NCI-H526 treated with DMSO at 0.1 percent for 48 hours (cell line): ENCODE data around the gene N4BP2.

Experiments used
- DNase-seq: peaks from one replicate; lab custom pipeline; 2025; lab: John Stamatoyannopoulos, UW

Gene N4BP2

DNA sequence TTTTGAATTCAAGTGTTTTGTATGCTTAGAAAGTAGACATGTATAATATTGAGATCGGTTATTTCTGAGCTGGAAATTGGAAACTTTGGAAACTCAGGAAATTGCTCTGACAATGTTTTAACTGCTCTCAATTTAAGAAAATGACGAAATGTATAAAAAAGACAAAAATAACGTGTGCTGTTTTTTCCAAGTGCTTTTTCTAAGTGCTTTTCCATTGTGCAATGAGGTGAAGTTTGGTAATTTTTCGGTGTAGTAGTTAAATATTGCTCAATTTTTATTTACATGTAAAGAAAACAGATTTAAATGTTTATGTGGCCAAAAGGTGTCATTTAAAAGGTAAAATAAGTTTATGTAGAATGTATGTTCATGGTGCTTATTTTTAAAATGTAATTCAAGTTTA is 100.8 kb downstream of the N4BP2 start:
- DNase-seq: no peak

DNA sequence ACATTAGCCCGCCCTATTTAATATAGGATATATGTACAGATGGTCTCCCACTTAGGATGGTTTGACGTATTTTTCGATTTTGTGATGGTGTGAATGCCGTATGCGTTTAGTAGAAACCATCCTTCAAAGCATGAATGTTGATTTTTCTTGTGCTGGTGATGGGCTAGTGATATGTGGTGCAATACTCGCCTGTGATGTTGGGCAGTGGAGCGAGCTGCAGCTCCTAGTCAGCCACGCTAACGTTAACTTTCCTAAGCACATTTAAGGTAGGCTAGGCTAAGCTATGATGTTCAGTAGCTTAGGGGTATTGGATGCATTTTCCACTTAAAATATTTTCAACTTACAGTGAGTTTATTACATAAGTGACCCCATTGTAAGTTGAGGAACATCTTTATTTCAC is 103.6 kb downstream of the N4BP2 start:
- DNase-seq: no peak

DNA sequence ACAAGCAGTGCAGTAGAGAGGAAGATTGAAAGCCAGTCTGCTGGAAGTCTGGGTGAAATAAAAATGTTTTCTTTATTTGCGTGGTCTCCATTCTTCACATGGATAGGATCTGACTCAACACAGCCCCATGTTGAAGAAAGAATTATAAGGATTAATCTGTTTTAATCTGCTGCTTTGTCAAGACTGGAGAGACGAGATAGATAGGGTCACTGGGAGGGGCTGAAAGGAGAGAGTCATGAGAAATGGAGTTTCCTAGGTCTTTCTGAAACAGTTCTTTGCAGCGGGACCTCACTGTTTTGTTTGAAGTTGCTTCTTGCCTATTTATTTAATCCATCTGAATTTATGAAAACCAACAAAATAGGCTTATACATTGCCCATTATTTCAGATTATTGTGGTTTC is 107.8 kb downstream of the N4BP2 start:
- no peak for DNase-seq

DNA sequence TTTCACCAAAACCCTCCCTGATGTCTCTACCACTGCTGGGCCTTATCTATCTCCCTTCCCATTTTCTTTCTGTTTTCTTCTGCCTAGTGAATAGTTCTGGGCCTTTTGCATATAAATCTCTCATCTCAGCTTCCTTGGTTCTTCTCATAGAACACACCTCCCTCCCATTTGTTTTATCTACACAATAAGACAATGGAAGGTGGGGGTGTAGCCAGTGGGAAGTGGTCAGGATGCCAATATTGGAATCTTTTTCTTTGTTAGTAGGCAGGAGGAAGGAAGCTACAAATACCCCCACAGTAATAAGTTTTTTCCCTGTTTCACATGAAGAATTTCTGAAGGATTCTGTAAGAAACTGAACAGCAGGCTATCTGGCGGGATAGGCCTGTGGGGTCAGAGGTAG is 109.3 kb downstream of the N4BP2 start:
- no peak for DNase-seq

DNA sequence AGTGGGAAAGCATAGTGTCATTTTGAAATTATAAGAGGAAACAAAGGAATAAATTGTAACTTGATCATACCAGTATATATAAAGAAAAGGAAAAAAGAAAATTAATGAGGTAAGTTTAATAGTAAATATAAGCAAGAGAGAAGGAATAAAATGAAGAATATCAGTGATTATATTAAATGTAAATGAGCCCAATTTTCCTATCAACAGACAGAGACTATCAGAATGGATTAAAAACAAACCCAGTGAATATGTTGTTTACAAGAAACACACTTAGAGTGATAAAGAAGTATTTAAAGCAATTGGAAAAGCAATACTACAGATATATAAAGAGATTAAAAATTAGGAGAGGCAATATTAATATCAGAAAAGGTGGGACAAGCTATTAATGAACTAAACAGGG is 111.4 kb downstream of the N4BP2 start:
- no peak for DNase-seq

DNA sequence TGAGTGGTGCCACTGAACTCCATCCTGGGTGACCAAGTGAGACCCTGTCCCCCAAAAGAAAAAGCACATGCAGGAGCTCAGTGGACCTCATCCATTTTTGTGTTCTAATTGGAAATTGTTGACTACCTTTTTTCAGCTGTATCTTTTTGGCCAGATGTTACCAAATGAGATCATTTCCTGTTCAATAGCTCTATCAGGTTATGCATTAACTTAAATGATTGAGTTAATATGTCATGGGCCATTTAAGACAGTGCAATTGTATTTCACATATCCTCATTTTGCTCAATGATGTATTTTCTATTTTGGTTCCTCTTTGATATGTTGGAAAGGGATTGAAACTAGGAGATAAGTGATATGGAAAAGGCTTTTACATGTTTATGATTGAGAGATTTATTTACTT is 113.9 kb downstream of the N4BP2 start:
- no peak for DNase-seq

DNA sequence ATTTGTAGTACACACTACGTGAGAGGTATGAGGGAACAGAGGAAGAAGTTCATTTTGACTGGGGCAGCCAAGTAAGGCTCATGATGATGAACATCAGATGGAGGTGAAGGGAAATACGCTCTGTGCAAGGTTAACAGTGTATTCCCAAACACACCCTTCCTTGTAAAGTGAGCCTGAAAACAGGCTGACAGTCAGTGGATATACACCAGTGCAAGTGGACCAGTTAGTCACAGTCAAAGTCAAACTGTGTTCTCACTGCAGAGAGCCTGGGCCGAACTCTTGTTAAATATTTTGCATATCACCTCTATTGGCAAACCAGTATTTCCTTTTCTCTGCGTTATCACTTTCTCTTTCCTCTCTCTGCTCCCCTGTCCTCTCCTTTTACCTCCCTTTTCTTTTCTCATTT is 116.8 kb downstream of the N4BP2 start:
- DNase-seq: no peak

DNA sequence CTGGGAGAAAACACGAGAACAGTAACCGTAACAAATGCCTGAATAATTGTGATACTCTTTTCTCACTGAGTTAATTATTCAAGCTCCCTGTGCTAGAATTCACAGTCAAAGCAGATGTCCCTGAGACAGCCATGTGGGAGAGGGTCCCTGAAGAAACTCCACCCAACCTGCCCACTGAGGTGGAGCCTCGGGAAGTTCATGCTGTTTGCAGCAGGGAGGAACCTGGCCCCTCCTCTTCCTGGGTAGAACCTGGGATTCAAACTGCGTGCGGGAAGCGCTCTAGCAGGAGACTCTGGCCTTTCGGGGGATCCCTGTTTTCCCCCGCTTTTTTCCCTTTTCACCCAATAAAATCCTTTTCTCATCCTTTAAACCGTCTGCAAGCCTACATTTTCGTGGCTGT is 120.0 kb downstream of the N4BP2 start:
- DNase-seq: no peak

DNA sequence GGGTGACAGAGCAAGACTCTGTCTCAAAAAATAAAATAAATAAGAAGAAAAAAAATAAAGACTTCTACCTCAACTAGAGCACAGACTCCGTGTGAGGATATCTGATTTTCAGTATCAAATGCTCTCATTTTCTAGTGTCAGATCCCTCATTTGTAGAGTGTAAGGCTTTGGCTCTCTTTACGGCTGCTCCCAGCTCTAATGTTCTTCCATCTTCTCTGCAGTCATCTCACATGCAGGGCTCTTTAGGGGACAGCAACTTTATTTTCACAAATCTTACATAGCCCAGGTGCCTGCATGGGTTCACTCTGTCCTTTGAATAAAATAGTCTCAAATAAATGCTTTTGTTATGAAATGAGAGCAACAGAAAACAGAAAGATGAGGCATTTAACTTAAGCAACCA is 120.9 kb downstream of the N4BP2 start:
- DNase-seq: no peak

DNA sequence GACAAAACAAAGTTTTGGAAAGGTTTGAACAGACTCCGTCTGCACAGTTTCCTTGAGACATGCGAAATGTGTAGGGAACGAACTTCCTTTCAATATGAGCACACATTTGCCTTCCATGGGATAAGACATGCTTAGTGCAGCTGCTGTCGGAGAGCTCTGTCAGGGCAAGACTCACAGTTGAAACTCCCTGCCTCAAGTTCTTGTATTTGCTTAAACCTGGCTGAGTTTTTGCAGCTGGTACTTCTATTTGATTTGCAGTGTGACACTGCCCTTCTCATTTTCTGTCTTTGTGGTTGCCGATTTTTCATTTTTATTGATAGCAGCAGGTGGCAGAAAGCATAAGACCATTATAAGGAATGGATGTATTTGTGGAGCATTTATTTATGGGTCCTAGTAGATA is 122.0 kb downstream of the N4BP2 start:
- DNase-seq: no peak

DNA sequence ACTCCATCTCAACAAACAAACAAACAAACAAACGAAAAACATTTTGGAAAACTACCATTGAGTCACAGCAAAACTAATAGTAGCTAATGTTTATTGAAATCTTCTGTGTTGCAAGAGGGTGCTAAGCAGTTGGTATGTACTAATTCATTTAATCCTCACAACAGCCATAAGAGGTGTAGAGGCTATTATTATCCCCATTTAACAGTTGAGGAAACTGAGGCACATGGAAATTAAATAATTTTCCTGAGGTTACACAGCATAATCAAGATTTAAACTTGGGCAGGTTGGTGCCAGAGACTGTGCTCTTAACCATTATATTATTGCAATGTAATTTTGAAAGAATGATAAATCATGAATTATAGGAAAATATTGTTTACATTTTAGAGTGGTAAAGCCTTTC is 122.7 kb downstream of the N4BP2 start:
- DNase-seq: no peak

DNA sequence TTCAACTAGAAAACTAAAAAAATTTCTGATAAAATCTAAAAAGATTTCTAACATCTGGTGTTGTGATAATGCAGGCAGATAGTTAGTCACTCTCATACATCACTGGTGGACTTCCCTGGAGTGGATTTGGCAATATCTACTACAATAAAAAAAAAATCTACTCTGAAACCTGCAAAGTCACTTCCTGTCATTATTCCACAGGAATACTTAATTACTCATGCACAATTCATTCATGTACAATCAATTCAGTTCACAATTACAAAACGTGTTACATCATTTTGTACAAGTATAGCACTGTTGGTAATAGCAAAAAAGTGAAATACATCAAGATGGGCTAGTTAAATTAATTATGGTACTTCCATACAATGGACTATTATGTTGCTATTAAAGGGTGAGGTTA is 123.7 kb downstream of the N4BP2 start:
- DNase-seq: no peak

DNA sequence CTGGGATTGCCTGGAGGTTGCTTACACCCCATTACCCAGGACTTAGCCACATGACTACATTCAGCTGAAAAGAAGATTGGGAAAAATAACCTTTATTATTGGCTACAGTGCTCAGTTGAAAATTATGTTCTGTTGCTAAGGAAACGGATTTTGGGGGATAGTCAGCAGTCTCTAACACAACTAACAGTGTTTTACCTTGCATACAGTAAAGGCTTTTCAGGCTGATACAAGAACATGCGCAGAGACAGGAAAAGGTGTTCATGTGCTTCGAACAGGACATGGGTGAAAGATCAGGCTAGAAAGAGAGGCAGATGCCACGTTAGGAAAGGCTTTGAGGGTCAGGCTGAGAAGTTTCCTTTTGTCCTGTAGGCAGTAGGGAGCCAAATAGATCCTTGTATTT is 125.4 kb downstream of the N4BP2 start:
- no peak for DNase-seq

DNA sequence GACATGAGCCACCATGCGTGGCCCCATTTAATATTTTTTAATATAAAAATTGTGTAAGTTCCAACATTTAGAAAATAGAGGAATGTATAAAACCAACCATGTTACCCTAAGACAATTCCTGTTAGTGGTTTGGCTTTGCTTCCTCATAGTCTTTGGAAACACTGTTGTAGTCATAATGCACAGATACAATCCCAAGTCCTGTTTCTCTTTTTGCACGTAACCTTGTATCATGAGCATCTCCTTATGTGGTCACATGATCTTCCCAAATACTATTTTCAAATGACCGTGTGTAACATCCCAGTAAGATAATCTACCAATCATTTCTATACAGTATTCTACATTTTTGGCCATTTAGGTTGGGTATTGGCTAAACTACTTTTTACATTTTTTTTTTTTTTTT is 126.3 kb downstream of the N4BP2 start:
- no peak for DNase-seq

DNA sequence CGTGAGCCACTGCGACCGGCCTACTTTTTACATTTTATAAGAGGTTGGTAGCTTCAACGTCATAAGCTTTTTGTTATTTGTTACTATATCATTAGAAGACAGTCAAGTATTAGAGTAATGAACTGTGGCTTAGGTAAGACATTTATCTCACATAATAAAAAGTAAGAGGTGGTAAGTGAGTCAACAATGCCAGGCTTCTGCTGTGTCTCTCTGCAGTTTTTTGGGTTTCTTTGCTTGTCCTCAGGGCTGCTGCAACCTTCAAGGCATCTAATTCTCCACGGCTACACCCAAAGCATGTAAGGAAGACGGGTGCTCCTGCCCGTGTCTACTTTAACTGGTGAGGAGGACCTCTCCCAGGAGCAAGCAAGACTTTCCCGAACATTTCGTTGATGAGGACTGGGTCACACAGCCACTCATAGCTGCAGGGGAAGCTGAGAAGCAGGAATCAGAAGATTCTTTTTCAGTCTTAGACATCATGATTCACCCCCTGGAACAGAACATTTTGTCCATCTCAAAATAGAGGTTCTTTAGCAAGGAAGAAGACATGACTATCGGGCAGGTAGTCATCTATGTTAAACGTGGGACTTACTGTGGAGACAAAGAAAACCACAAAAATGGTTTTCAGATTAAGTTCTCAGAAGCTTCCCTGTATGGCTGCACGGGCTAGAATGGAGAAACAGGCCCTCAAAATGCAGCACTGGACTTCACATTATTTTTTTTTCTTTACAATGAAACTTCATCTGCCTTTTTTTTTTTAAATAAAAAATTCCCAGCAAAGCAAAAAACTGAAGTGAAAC is 127.2 kb downstream of the N4BP2 start:
- no peak for DNase-seq

DNA sequence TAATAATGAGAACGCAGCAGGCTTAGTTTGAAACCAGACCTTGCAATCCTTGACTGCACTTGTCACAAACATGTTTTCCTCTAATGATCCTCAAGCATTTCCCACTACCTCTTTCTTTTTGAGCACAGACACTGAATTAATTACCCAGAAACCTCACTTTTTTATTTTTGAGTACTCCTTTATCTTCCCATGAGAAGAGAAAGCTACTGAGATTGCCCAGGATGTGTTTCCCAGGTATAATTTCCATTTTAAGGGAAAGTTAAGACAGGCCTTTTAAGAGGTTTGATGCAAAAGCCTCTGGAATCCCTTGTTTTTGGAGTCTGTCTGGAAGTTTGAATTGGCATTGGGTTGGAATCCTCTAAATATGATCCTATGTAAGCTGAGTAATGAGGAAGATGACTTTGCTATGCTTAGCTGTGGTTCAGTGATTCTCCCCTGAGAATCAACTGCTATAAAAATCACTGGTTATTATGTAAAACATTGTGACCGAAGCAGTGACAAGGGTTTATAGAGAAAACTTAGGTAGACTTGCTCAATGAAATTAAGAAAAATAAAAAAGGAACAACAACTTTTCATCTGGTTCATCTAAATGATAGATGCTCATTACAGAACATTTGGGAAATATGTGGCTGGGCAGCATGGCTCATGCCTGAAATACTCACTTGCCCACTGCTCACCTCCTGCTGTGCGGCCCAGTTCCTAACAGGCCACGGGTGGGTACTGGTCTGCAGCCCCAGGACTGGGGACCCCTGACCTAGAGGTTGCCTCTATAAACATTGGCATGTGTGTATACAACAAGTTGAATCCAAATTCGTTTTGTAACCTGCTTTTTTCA is 129.4 kb downstream of the N4BP2 start:
- DNase-seq: no peak

DNA sequence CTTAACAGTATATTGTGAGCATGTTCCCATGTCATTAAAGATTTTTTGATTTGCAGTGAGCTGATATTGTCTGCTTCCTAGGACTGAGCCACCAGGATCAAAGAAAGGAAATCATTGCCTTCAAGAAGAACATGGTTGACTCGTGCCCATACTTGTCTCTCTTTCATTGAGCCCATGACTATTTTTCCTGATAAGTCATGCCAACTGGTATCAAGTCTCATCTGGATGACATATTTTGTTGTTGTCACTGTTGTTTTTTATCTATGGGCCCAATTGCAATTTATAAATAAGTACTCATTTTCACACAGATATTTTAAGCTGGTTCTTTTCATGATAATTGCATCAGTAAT is 130.0 kb downstream of the N4BP2 start:
- DNase-seq: no peak

DNA sequence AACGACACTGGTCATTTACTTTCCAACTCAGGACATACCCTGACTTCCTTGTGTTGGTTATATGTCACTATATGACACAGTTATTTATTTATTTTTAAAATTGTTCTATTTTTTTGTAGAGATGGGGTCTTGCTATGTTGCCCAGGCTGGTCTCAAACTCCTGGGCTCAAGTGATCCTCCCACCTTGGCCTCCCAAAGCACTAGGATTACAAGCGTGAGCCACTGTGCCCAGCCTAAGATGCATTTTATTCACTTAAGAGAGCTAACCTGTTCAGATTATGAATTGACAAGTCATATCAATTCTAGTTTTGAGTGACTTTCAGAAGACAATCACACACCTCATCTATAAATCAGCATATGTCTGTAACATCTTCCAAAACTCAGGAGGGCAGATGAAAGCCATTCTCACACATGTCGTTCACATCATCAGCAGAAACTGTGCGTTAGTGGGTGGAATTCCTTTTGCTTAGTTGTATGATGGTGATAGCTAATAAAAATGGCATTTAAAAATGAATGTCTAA is 130.8 kb downstream of the N4BP2 start:
- no peak for DNase-seq

DNA sequence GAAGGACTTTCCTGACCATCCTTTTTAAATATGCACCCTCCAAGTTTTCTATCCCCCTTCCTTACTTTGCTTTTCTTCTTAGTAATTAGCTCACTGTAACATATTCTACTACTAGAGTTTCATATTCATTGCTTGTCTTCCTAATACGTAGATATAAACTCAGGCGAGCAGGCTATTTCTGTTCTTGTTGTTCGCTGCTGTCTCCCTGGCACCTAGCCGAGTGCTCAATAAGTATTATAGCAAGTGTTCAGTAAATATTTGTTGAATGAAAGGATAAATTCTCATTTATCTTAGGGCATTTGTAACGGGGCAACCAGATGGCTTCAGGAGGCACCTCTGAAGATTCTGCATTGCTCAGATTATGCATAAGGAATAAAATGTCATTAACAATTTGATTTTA is 133.4 kb downstream of the N4BP2 start:
- no peak for DNase-seq

DNA sequence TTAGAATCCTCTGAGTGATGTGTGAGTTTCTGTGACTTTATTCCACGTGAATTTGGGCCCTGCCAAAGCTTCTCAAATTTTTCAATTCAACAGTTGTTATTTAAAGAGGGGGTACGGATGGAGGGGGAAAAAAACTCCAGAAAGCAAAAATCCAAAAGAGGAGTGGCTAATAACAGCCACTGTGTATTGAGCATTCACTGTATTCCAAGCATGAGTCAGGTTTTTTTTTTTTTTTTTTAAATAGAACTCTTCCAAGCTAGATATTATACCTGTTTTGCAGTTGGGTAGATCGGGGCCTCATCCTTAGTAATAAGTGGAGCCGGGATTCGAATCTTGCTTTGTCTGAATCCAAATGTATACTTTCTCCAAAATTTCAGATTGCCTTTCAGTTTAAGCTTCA is 133.8 kb downstream of the N4BP2 start:
- no peak for DNase-seq

DNA sequence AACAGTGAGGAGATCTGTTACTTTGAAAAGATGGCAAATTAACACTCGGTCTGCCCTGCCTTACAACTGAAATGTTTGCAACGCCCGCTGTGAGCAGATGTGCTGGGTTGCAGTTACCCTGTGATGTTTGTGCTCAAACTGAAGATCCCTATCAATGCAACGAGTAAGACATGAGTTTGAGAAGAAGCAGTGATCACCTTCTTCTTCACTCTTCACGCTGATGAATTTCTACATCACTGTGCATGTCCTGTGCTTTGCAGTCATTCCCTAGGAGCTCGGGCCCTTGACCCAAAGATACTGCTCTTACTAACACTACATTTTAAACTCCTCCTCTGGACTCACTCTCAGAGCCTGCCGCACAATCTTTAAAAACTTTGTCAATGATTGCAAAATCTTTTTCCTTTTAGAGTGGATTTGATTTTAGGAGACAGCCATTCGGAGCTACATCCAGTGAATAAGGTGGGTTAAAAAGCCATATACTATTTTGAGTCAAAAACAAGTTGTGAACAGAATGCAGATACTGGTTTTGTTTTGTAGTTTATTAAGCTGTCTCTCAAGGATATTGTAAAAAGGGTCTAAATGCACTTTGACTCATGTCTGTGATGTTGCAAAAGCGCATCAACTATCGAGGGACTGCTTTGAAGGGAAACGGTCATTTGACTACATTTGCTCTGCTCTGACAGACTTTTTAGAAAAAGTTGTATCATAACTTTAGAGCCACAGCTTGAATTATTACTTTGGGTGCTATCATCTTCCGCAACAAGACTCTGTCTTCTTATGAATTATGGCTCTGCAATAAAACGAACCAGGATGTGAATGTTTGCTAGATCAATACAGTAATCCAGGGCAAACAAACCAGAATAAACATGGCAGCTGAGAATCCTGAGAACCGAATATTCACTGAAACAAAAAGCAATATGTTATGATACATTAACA is 134.5 kb downstream of the N4BP2 start:
- DNase-seq: peak; percentile 84
